ENCODE results near the gene DACT3. TPM values are rescaled to one million over a fixed set of nuclear protein-coding genes. Genes with fewer than 3 reads are reported as not detected.

Gene DACT3
- total and polyA plus RNA-seq, 2 of the 13 experiments (the other 11 are each of a cell fraction or from before 2014, with no cell fraction given) = 0.04 TPM; not detected in 1

- TF ChIP-seq, protein P1, sequence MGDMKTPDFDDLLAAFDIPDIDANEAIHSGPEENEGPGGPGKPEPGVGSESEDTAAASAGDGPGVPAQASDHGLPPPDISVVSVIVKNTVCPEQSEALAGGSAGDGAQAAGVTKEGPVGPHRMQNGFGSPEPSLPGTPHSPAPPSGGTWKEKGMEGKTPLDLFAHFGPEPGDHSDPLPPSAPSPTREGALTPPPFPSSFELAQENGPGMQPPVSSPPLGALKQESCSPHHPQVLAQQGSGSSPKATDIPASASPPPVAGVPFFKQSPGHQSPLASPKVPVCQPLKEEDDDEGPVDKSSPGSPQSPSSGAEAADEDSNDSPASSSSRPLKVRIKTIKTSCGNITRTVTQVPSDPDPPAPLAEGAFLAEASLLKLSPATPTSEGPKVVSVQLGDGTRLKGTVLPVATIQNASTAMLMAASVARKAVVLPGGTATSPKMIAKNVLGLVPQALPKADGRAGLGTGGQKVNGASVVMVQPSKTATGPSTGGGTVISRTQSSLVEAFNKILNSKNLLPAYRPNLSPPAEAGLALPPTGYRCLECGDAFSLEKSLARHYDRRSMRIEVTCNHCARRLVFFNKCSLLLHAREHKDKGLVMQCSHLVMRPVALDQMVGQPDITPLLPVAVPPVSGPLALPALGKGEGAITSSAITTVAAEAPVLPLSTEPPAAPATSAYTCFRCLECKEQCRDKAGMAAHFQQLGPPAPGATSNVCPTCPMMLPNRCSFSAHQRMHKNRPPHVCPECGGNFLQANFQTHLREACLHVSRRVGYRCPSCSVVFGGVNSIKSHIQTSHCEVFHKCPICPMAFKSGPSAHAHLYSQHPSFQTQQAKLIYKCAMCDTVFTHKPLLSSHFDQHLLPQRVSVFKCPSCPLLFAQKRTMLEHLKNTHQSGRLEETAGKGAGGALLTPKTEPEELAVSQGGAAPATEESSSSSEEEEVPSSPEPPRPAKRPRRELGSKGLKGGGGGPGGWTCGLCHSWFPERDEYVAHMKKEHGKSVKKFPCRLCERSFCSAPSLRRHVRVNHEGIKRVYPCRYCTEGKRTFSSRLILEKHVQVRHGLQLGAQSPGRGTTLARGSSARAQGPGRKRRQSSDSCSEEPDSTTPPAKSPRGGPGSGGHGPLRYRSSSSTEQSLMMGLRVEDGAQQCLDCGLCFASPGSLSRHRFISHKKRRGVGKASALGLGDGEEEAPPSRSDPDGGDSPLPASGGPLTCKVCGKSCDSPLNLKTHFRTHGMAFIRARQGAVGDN (CRISPR knock-in tag; IDR thresholded peaks at IDR 0.05) = peak; percentile 31; the same call in 1 of the 2 replicates
- peak; percentile 76 for TF ChIP-seq STAG1 (CRISPR knock-in tag; IDR thresholded peaks at IDR 0.05)
- TF ChIP-seq, protein P2, sequence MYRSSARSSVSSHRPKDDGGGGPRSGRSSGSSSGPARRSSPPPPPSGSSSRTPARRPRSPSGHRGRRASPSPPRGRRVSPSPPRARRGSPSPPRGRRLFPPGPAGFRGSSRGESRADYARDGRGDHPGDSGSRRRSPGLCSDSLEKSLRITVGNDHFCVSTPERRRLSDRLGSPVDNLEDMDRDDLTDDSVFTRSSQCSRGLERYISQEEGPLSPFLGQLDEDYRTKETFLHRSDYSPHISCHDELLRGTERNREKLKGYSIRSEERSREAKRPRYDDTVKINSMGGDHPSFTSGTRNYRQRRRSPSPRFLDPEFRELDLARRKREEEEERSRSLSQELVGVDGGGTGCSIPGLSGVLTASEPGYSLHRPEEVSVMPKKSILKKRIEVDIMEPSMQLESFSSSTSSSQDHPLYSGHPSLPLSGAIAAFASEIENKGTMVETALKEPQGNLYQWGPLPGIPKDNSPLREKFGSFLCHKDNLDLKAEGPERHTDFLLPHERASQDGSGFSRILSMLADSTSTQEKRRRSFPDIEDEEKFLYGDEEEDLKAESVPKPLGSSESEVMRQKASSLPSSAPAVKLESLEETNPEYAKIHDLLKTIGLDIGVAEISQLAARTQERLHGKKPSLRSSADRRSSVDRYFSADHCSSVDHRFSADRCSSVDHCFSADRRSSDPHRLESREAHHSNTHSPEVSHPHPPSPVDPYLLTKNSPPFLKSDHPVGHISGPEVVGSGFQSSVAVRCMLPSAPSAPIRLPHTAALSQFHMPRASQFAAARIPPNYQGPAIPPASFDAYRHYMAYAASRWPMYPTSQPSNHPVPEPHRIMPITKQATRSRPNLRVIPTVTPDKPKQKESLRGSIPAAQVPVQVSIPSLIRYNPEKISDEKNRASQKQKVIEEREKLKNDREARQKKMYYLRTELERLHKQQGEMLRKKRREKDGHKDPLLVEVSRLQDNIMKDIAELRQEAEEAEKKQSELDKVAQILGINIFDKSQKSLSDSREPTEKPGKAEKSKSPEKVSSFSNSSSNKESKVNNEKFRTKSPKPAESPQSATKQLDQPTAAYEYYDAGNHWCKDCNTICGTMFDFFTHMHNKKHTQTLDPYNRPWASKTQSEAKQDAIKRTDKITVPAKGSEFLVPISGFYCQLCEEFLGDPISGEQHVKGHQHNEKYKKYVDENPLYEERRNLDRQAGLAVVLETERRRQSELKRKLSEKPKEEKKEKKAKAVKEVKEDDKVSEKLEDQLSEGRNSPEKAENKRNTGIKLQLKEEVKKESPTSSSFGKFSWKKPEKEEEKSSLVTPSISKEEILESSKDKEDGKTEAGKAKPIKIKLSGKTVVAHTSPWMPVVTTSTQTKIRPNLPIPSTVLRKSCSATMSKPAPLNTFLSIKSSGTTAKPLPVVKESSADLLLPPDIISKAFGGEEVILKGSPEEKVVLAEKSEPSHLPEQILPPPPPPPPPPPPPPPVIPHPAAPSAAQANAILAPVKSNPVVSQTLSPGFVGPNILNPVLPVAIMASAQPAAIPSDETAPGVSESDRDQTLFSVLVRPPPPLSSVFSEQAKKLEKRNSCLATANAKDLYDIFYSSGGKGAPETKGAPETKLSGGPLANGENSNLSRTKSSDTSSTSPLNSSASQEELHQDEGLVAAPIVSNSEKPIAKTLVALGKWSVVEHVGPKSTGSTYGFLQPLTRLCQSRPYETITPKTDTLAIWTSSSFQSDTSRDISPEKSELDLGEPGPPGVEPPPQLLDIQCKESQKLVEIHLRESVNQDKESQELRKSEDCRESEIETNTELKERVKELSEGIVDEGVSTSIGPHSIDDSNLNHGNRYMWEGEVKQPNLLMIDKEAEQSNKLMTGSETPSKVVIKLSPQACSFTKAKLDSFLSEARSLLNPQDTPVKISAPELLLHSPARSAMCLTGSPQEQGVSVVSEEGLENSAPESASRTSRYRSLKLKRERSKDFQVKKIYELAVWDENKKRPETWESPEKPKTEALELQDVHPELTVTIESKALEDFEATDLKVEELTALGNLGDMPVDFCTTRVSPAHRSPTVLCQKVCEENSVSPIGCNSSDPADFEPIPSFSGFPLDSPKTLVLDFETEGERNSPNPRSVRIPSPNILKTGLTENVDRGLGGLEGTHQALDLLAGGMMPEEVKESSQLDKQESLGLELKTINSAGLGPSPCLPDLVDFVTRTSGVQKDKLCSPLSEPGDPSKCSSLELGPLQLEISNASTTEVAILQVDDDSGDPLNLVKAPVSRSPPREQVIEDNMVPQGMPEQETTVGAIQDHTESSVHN (CRISPR knock-in tag; IDR thresholded peaks at IDR 0.05) = no peak
- TF ChIP-seq, protein P3, sequence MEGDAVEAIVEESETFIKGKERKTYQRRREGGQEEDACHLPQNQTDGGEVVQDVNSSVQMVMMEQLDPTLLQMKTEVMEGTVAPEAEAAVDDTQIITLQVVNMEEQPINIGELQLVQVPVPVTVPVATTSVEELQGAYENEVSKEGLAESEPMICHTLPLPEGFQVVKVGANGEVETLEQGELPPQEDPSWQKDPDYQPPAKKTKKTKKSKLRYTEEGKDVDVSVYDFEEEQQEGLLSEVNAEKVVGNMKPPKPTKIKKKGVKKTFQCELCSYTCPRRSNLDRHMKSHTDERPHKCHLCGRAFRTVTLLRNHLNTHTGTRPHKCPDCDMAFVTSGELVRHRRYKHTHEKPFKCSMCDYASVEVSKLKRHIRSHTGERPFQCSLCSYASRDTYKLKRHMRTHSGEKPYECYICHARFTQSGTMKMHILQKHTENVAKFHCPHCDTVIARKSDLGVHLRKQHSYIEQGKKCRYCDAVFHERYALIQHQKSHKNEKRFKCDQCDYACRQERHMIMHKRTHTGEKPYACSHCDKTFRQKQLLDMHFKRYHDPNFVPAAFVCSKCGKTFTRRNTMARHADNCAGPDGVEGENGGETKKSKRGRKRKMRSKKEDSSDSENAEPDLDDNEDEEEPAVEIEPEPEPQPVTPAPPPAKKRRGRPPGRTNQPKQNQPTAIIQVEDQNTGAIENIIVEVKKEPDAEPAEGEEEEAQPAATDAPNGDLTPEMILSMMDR (CRISPR knock-in tag; IDR thresholded peaks at IDR 0.05) = peak; percentile 88
- TF ChIP-seq PHF21A (CRISPR knock-in tag; IDR thresholded peaks at IDR 0.05) = 0 out of 2 replicates have a peak, but pooled peaks have one; percentile 25
- TF ChIP-seq FOXA3 (CRISPR knock-in tag; IDR thresholded peaks at IDR 0.05) = 0 out of 2 replicates have a peak, but pooled peaks have one; percentile 17
- TF ChIP-seq TIGD3 (CRISPR knock-in tag; IDR thresholded peaks at IDR 0.05; ENCODE audit: borderline replicate concordance) = no peak
- TF ChIP-seq, protein P4, sequence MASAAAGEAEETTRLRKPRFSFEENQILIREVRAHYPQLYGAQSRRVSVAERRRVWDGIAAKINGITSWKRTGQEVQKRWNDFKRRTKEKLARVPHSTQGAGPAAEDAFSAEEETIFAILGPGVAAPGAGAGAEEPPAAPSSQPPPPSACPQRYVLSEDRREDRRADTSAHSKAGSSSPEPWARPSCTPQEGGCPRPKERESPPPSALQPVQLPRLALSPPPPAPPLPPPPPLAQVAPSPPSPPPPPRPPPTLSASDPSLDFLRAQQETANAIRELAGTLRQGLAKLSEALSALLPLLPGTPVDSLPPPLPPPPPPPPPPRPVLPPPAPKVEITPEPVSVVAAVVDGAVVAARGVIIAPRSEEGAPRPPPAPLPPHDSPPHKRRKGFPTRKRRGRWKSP (CRISPR knock-in tag; IDR thresholded peaks at IDR 0.05) = 0 out of 2 replicates have a peak, but pooled peaks have one; percentile 32
- TF ChIP-seq ELF1 (CRISPR knock-in tag; IDR thresholded peaks at IDR 0.05) = peak; percentile 53
- peak; percentile 26; the same call in 1 of the 2 replicates for TF ChIP-seq SAP130 (CRISPR knock-in tag; IDR thresholded peaks at IDR 0.05; ENCODE audit: low read depth)
- peak; percentile 68 for TF ChIP-seq XRCC5 (optimal IDR thresholded peaks at IDR 0.05; ENCODE audit: low read length)
- 0 out of 2 replicates have a peak, but pooled peaks have one; percentile 17 for TF ChIP-seq GATAD2A (CRISPR knock-in tag; IDR thresholded peaks at IDR 0.05)
Observed at GRCh38 chr19:46614114-46614722, 46.8 kb downstream of the DACT3 start (continued).

Data from HepG2 (cell line).